T-helper 2 cell treated with Interferon-gamma antibody and Interleukin-4, amounts not matched to agents 5 μg/mL and 100 μg/mL, for 36 hours (primary cell): ENCODE results near the gene PTPRN2.

Source experiments
- DNase-seq: peaks from one replicate; pipeline ENCODE4 v3.0.0; 2021; ENCODE audit warnings: low spot score
- H3K27ac Mint-ChIP-seq: one replicate; pipeline ENCODE4 v1.8.0; 2021; ENCODE audit warnings: mild to moderate bottlenecking, mixed read lengths
- H3K27me3 Mint-ChIP-seq: one replicate; pipeline ENCODE4 v1.8.0; 2021; ENCODE audit warnings: low read depth, mixed read lengths
- H3K36me3 Mint-ChIP-seq: one replicate; pipeline ENCODE4 v1.8.0; 2021; ENCODE audit warnings: low read depth, mixed read lengths
- H3K4me1 Mint-ChIP-seq: one replicate; pipeline ENCODE4 v1.8.0; 2021; ENCODE audit warnings: low read depth, mixed read lengths
- H3K4me3 Mint-ChIP-seq: one replicate; pipeline ENCODE4 v1.8.0; 2022; ENCODE audit warnings: mild to moderate bottlenecking, moderate library complexity, mixed read lengths
- H3K9me3 Mint-ChIP-seq: one replicate; pipeline ENCODE4 v1.8.0; 2021; ENCODE audit warnings: mixed read lengths

The PTPRN2 gene

DNA sequence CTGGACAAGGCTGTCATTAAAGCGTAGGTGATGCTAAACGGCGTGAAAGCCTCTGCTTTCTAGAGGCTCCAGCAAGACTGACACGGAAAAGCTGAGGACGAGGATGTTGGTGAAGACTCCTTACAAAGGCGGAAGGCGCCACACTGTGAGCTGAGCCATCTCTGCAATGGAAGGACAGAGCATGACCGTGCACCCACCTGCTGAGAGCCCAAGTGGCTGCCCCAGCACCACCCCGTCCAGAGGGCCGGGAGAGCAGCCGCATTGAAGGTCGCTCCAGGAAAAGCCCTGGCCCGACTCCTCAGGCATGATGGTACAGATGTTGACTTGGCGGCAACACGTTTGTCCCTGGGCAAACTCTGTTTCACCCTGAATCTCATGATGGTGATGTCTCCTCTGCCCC is 758.1 kb downstream of the PTPRN2 start:
- no peaks in the 10 kb centered on the region for H3K9me3 Mint-ChIP-seq
- no peaks in the 10 kb centered on the region for H3K27me3 Mint-ChIP-seq
- H3K36me3 Mint-ChIP-seq, result no peaks in the 10 kb centered on the region
- H3K27ac Mint-ChIP-seq, result no peak overlapping the region
- no peak overlapping the region for H3K4me3 Mint-ChIP-seq
- no peak for DNase-seq
- H3K4me1 Mint-ChIP-seq, result peaks cover 7% of the 10 kb centered on the region

DNA sequence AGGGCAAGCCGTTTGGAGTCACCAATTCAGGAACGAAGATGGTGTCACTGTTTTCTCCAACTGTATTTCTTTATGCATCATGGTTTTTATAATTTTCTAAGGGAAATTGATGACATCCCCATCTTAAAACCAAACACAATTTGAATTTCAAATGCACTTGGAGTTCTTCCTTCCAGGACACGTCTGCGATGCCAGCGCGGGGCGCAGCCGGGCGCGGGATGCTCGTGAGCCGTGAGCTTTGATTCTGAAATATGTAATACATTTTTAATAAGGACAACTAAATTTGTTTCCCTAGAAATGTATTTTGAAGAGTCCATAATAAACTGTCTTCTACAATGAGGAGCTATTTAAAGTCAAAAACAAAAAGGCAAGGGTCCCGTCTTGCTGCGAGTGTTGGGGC is 758.7 kb downstream of the PTPRN2 start:
- Mint-ChIP-seq H3K9me3 (no peaks in the 10 kb centered on the region), H3K36me3 (no peaks in the 10 kb centered on the region), H3K4me1 (peaks cover 7% of the 10 kb centered on the region), H3K4me3 (no peak overlapping the region), H3K27ac (no peak overlapping the region), H3K27me3 (no peaks in the 10 kb centered on the region)
- no peak for DNase-seq

DNA sequence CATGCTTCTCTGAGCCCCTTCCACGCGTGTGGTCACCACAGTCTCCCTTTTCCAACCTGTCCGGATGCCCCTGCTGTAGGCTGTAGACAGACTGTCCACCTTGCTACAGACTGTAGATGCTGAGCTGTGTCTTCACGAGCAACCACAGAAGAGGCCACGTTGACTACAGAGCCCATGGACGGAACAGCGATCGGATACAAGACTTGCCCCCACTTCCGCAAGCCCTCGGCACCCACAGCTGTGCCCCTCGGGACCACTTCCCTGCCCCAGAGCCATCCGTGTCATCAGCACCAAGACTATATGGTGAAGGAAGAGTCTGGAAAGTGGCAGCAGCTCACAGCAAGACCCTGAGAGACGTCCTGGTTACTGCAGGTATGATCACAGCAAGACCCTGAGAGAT is 759.4 kb downstream of the PTPRN2 start:
- Mint-ChIP-seq H3K36me3 (no peaks in the 10 kb centered on the region), H3K4me1 (peaks cover 7% of the 10 kb centered on the region), H3K27me3 (no peaks in the 10 kb centered on the region), H3K27ac (peak overlapping the region; percentile 21), H3K4me3 (no peak overlapping the region), H3K9me3 (no peaks in the 10 kb centered on the region)
- DNase-seq, result no peak

DNA sequence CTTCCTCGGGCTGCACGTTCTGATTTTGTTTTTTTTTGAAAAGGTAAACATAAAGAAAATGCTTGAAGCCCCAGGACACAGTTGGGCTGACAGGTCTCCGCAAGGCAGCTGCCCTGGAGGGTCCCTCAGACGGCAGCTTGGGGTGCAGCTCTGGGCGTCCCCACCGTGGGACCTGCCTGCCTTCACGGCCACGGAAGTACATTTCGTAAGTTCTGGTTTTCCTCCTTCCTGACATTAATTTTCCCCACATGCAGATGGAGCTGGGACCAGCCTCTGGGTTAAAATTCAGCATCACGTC is 759.8 kb downstream of the PTPRN2 start:
- DNase-seq, result no peak
- H3K4me3 Mint-ChIP-seq, result no peak overlapping the region
- peak overlapping the region; percentile 21 for H3K27ac Mint-ChIP-seq
- H3K36me3 Mint-ChIP-seq, result no peaks in the 10 kb centered on the region
- H3K27me3 Mint-ChIP-seq, result no peaks in the 10 kb centered on the region
- H3K4me1 Mint-ChIP-seq, result peaks cover 7% of the 10 kb centered on the region
- H3K9me3 Mint-ChIP-seq, result no peaks in the 10 kb centered on the region

DNA sequence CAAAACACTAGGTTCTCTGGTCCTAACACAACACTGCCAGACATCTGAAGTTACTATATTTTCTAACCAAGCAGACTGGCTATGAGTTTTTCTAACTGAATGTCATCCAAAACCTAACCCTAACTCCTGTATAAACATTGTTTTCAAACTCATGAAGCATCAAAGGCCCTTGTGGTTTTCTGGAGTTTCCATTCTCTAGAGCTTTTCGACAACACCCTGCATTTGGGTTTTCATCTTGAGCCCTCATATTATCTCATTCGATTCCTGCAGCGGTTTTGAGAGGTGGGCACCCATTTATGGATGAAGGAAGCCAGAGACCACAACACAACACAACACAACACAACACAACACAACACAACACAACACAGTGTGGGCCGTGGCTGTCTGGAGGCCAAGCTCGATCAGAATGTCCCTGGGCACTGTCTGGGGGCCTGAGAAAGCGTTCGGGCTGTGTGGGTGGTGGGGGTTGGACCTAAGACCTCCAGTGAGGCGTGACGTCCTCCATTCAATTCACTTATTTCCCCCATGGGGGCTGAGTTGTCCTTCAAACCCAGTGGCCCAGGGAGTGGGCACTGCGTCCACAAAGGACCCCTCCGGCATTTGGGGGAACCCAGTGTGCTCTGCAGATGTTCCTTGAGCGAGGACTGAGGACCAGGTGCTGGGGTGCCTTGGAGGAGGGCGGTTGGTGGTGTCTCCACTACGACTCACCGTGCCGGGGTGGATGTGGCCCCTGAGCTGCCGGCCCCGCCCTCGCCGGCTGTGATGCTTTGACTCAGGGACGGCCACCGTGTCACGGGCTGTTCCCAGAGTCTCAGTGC is 760.4 kb downstream of the PTPRN2 start:
- peak overlapping the region; percentile 56 for H3K27ac Mint-ChIP-seq
- no peaks in the 10 kb centered on the region for H3K27me3 Mint-ChIP-seq
- H3K4me1 Mint-ChIP-seq, result peaks cover 7% of the 10 kb centered on the region
- peak overlapping the region; percentile 5 for H3K4me3 Mint-ChIP-seq
- H3K36me3 Mint-ChIP-seq, result no peaks in the 10 kb centered on the region
- no peaks in the 10 kb centered on the region for H3K9me3 Mint-ChIP-seq
- DNase-seq, result no peak

DNA sequence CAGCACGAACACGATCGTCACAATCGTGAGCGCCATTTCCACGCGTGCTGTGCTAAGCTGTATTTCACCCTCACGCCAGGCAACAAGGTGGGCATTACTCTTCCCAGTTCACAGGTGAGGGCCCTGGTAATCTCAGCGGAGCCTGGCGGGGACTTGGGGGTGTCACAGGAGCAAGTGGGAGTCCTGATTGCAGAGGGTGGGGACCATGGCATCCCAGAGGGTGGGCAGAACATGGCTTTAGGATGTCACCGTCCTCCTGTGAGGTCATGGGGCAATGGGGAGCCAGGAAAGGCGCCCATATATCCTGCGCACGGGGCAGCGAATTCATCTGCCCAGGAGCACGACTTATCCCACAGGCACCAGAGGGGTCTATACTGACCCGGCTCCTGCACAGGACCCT is 761.1 kb downstream of the PTPRN2 start:
- Mint-ChIP-seq H3K27me3 (no peaks in the 10 kb centered on the region), H3K4me3 (no peak overlapping the region), H3K27ac (no peak overlapping the region), H3K9me3 (no peaks in the 10 kb centered on the region), H3K36me3 (no peaks in the 10 kb centered on the region), H3K4me1 (peaks cover 7% of the 10 kb centered on the region)
- no peak for DNase-seq

DNA sequence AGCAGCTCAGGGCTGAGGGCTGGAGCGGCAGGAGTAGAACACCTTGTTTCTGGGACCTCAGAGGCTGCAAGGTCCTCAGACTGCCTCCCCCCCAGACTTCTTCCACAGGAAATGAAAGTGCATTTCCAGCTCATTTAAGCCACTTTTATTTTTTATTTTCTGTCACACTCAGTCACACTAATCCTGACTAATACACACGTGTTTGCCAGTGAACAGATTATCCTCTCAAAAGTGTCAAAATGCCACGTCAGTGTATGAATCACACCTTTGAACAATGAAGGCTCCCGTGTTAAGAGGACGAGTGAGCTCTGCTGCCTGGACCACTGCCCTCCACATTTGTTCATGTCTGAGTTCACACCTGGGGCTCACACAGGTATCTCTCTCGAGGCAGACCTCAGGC is 762.3 kb downstream of the PTPRN2 start:
- Mint-ChIP-seq H3K4me3 (no peak overlapping the region), H3K27ac (no peak overlapping the region), H3K4me1 (peaks cover 7% of the 10 kb centered on the region), H3K36me3 (no peaks in the 10 kb centered on the region), H3K9me3 (no peaks in the 10 kb centered on the region), H3K27me3 (no peaks in the 10 kb centered on the region)
- no peak for DNase-seq

DNA sequence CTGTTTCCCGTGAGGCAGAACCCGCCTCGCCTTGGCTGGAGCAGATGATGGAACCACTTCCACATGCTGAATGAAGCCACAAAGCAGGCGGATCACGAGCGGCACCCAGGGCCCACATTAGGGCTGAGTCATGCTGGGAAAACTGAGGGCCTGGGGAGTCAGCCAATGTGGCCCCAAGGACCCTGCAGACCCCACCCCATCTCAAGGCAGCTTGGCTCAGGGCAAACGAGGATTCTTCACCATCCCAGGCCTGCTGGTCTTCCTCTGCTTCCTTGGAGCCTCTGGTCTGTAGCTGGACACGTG is 762.9 kb downstream of the PTPRN2 start:
- Mint-ChIP-seq H3K9me3 (no peaks in the 10 kb centered on the region), H3K4me1 (peaks cover 7% of the 10 kb centered on the region), H3K4me3 (no peak overlapping the region), H3K36me3 (no peaks in the 10 kb centered on the region), H3K27ac (no peak overlapping the region), H3K27me3 (no peaks in the 10 kb centered on the region)
- DNase-seq, result no peak

DNA sequence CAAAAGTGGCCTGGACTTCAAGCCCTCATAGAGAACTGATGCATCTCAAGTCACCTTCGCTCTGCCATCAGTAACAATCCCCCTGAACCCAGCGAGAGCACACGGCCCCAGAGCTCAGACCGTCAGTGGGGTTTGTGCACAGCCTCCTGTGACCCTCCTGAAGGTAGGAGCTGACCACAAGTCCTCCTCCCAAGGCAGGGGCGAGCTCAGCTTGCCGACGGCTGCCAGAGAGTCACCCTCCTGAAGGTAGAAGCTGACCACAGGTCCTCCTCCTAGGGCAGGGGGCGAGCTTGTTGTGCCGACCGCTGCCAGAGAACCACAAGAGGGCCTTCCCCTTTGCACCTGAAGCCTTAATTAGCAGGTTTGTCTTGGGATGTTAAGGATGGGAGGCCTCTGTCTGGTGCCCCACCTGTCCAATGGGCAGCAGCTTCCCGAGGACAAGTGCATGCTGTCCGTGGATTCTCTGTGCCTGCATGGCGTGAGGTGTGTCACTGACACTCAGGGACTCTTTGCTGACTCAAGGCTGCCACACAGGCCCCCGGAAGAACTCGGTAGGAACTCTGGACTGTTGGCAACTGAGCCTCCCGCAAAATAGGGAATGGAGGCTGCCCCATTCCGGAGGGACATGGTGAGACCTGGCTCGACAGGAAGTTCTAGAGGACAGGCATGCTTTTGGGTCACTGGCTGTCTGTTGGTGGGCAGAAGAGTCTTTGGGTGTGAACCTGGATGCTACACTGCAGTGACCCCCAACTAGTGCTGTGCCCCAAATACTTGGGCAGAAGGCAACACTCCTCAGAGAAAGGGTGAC is 763.4 kb downstream of the PTPRN2 start:
- H3K9me3 Mint-ChIP-seq, result no peaks in the 10 kb centered on the region
- DNase-seq, result no peak

DNA sequence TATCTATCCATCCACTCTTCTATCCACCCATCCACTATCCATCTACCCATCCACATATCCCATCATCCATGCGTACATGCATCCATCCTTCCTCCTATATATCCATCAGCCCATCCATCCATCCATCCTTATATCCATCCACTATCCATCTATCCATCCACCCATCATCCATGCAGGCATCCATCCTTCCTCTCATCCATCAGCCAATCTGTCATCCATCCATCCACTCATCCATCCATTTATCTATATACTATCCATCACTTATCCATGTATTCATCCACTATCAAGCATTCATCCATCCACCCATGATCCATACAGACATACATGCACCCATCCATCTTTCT is 765.0 kb downstream of the PTPRN2 start:
- Mint-ChIP-seq H3K4me1 (peaks cover 7% of the 10 kb centered on the region), H3K27me3 (no peaks in the 10 kb centered on the region), H3K9me3 (no peaks in the 10 kb centered on the region), H3K36me3 (no peaks in the 10 kb centered on the region), H3K4me3 (no peak overlapping the region), H3K27ac (no peak overlapping the region)
- DNase-seq, result no peak

More for the DNA sequence above, 763.4 kb downstream of the PTPRN2 start:
- H3K36me3 Mint-ChIP-seq, result no peaks in the 10 kb centered on the region
- no peak overlapping the region for H3K27ac Mint-ChIP-seq
- peaks cover 7% of the 10 kb centered on the region for H3K4me1 Mint-ChIP-seq
- H3K27me3 Mint-ChIP-seq, result no peaks in the 10 kb centered on the region
- H3K4me3 Mint-ChIP-seq, result no peak overlapping the region

DNA sequence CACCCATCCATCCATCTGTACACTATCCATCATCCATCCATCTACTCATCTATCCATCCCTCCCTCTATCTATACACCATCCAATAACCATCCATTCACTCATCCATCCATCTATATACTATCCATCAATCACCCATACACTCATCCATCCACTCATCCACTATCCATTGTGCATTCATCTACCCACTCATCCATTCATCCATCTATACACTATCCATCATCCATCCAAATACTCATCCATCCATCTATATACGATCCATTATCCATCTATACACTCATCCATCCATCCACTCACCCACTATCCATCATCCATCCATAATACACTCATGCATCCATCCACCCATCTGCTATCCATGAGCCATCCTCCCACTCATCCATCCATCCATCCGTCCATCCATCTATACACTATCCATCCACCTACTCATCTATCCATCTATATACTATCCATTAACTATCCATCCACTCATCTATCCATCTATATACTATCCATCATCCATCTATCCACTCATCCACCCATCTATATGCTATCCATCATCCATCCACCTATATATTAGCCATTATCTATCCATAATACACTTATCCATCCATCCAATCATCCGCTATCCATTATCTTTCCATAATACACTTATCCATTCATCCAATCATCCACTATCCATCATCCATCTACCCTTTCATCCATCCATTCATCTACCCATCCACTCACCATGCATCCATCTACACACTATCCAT is 765.5 kb downstream of the PTPRN2 start:
- H3K27me3 Mint-ChIP-seq, result no peaks in the 10 kb centered on the region

DNA sequence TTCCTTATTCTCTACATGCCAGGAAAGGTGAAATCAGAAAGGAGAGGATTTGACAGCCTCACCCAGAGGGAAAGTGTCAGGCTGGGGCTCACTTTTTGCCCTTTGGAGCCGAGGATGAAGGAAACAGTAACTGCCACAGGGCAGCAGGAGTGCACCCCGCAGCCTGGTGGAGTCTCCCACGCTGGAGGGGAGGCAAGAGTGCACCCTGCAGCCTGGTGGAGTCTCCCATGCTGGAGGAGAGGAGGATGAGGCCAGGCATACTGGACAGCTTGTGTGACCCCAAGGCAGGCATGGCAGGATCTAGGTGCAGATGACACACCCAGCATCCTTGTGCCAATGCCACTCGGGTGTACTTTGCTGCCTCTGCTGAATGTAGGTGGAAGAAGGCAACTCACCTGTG is 766.8 kb downstream of the PTPRN2 start:
- Mint-ChIP-seq H3K27me3 (no peaks in the 10 kb centered on the region), H3K4me3 (no peak overlapping the region), H3K36me3 (no peaks in the 10 kb centered on the region), H3K4me1 (no peaks in the 10 kb centered on the region), H3K9me3 (no peaks in the 10 kb centered on the region), H3K27ac (no peak overlapping the region)
- DNase-seq, result no peak

More for the DNA sequence above, 765.5 kb downstream of the PTPRN2 start:
- peaks cover 4% of the 10 kb centered on the region for H3K4me1 Mint-ChIP-seq
- H3K9me3 Mint-ChIP-seq, result no peaks in the 10 kb centered on the region
- no peaks in the 10 kb centered on the region for H3K36me3 Mint-ChIP-seq
- no peak for DNase-seq
- no peak overlapping the region for H3K4me3 Mint-ChIP-seq
- no peak overlapping the region for H3K27ac Mint-ChIP-seq

DNA sequence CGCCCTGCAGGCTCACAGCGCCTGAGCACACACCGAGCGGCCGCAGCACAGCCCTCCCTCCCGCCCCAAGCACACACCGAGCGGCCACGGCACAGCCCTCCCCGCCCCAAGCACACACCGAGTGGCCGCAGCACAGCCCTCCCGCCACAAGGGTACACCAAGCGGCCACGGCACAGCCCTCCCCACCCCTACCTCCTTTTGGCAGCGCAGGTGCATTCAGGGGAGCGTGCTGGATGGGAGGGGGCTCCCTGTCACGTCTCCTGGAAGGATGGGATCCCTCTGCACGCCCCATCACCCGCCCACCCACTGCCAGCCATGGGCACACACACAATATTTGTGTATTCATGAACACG is 768.2 kb downstream of the PTPRN2 start:
- Mint-ChIP-seq H3K4me3 (no peak overlapping the region), H3K27ac (no peak overlapping the region)
- no peak for DNase-seq

DNA sequence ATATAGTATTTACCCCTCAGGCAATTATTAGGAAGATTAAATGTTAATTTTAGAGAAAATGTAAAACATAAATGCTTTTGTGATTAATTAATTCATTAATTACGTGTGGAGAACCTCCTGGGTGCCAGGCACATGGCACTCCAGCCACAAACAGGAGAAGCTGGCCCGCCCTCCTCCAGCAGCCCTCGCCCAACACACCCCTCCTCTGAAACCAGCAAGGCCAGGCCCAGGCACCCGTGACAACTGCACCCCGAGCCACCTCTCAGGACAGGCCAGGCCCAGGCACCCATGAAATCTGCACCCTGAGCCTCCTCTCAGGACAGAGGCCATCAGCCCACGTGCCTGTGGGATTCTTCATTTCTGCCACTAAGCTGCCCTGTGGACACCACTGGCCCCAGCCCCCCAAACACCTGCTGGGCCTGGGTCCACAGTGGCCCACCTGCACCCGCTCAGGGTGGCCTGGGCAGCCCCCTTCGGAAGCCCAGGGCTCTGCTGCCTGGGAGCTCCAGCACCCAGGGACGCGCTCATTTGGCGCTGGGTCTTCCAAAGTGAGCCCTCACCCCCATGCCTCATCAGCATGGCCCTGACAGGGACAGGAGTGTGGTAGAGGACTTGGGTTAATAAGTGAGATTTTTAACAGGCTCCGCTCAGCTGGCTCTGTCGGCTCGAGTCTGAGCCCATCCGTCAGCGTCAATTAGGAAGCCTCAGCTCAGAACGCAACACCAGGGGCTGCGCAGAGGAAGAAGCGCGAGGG is 768.7 kb downstream of the PTPRN2 start:
- Mint-ChIP-seq H3K36me3 (no peaks in the 10 kb centered on the region), H3K27me3 (no peaks in the 10 kb centered on the region), H3K9me3 (no peaks in the 10 kb centered on the region), H3K27ac (no peak overlapping the region), H3K4me1 (no peaks in the 10 kb centered on the region), H3K4me3 (no peak overlapping the region)
- no peak for DNase-seq

More for the DNA sequence above, 768.2 kb downstream of the PTPRN2 start:
- H3K9me3 Mint-ChIP-seq, result no peaks in the 10 kb centered on the region
- H3K4me1 Mint-ChIP-seq, result no peaks in the 10 kb centered on the region
- no peaks in the 10 kb centered on the region for H3K27me3 Mint-ChIP-seq
- H3K36me3 Mint-ChIP-seq, result no peaks in the 10 kb centered on the region
